Esophagus mucosa (tissue), 1 donor: ENCODE data around the gene PIWIL1. TPM values are rescaled to one million over a fixed set of nuclear protein-coding genes. Genes with fewer than 3 reads are reported as not detected.
A peak's percentile ranks its signal among the peaks of the same experiment; 100 is the strongest.

Experiments used
- ATAC-seq: fragments of 200-7000 bp; cut with Tn5 transposase; one replicate; pipeline ENCODE4 v1.9.1; 2020
- total RNA-seq: library from RNA; stranded (reverse); gene quantifications from one replicate; pipeline ENCODE4 v1.2.4, GENCODE V29; 2023
- donor health status: DM: yes; HTN: yes; CAD: no.

Gene PIWIL1
- total RNA-seq, result not detected

DNA sequence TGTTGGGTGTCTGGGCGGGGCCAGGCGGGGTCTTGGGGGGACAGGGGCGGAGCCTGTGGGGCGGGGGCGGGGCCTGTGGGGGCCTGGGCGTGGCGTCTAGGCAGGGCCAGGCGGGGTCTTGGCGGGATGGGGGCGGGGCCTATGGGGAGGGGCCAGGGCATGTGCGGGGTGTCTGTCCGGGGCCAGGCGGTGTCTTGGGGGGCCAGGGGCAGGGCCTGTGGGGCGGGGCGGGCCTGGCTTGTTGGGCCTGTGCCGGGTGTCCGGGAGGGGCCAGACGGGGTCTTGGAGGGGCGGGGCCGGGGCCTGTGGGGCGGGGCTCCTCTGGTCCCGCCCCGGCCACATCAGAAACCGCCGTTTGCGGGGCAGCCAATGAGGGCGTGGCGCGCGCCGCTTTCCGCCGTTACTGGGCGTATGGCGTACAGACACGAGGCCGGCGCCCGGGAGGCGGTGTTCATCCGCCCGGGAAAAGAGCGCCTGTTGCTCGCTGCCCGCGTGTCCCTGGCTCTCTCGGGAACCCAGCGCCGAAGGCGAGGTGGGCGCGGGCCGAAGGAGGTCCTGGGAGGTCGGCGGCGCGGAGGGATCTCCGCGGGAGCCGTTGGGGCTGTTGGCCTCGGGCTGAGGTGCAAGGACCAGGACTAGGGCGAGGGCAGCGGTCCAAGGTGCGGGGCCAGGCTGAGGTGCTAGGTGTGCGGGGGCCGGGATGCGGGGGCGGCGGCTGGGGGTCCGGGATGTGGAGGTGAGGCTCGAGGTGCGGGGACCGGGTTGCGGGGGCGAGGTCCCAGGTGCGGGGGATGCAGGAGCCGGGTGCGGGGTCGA, at the start of gene PIWIL1:
TSS of gene PIWIL1 (plus strand) at position 400 of the 816 bp plus-strand sequence. CDS start 4,705 bp downstream, outside the sequence.
- no peak for ATAC-seq

DNA sequence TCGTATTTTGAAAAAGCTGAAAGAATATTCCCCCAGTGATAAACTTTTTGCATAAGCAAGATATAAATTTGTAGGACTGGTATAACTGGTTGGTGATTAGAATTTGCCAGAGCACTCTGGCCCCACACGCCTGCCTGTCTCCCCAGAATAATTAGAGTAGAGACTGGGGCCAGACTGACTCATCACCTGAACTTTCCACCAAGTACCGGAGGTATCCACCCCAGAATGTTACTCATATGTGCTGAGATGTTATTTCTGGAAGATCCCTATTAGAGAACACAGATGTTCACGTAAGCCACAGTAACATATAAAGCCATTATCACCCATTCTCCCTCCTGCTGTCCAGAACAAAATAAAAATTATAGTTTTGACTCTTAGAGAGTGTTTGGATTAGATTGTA, 49.5 kb upstream of the PIWIL1 start:
- peak; percentile 98 for ATAC-seq

DNA sequence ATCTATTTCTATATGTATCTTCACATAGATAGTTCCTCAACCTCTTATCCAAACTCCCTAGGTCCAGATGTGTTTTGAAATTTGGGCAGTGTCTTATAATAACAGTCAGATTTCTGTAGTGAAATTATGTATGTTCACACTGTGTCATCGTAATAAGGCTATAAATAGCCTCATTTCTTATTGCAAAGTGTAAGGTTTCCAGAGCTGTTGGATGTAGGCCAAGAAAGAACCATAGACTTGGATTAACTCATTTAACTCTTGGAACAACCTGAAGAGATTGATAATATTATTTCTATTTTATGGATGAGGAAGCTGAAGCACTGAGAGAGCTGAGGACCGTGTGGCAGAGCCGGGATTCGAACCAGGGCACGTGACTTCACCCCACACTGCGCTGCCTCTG, 49.0 kb upstream of the PIWIL1 start:
- ATAC-seq, result no peak

DNA sequence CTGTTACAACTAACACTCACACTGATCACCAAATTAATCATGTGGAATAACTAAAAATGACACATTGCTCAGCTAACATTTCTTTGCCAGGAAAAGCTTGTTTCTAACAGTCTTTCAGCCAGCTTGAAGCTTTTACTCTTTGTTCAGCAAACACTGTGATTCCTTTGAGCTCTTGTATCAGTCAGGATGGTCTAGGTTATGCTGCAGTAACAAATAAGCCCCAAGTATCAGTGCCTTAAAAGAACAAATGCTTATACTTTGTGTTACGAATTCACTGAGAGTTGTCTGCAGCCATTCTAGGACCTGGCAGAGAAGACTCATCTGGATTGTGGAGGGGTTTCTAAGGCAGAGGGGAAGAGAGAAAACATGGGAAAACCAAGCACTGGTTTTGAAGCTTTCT, 47.6 kb upstream of the PIWIL1 start:
- ATAC-seq, result no peak

DNA sequence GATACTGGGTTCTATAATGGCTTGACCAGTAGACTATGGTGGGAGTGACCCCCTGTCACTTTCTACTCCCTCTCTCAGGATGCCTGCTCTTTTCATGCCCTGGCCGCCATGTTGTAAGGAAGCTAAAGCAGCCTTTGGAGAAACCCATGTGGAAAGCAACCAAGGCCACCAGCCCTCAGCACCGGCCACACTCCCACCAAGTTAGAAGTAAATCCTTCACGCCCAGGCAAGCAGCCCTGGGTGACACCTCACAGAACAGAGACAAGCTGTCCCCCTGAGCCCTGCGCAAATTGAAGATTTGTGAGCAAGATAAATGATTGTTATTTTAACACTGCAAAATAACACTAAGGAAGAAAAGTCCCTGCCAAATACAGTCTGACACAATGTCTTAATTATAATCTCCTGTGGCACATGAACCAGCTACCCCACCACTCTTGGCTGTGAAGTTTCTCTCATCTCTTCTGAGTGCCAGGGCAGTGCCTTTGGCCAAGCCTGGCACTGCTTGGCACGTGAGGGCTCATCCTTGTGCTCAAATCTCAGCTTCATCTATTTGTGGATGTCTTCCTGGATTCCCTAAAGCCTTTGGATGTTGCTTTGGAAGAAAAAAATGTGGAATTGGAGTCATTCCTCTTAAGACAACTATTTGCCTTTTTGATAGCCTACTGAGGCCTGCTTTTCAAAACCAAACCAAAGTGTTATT, 39.2 kb upstream of the PIWIL1 start:
- ATAC-seq, result no peak

DNA sequence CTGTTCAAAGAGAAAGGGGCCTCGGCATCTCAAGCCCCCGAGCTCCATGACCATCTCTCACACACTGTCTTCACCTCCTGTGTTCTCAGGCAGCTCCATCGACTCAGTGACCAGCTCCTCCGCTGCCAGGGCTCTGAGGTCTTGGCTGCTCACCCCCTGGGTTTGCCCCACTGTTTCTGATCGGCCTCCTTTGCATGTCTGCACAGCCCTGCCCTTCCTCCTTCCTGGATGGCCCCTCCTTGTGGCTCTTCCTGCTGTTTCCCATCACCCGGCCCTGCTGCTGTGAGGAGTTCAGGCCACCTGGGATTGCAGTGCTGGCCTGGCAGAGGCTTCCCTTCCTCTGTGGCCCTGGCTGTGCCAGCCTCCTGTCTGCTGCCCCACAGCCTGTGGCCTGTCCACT, 38.1 kb upstream of the PIWIL1 start:
- no peak for ATAC-seq

DNA sequence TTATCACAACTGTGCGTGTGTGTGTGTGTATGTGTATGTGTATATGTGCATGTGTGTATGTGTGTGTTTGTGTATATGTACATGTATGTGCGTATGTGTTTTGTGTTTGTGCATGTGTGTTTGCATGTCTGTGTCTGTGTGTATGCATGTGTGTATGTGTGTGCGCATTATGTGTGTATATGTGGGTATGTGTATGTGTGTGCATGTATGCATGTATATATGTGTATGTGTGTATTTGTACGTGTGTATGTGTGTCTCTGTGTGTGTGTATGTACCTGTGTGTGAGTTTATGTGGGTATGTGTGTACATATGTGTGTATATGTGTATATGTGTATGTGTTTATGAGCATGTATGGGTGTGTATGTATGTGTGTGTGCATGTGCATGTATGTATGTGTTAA, 37.6 kb upstream of the PIWIL1 start:
- ATAC-seq, result no peak

DNA sequence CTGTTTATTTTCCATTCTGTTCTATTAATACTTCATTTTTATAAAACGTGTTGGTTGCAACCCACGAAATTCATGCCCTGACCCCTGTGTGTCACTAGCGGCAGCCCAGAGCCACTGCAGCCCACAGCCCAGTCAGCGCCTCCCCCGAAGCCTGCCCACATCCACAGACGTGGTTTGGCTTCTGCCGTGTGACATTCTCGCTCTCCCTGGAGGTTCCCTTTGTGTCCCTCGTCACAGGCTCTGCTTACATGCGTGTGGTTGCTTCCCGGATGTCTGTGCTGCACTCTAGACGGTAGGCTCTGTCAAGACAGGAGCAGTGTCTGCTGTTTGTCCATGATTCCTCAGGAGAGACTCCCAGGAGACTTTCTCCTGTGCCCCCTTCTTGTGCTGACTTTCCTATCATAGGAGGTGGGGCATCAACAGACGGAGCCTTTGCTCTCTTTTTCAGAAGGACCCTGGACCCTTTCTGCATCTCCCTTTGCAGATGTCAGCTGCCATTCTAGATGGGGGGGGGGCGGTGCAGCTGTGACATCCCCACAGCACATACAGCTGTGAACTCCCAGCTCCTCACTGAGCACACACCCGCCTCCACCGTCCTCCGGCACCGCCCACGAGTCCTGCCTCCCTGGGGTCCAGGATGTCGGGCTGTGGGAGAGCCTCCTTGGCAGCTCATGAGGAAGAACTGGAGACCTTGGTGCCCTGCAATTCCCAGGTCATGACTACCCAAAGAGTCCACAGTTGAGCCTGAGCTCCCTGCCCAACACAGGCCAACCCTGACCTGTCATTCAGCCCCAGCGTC, 36.8 kb upstream of the PIWIL1 start:
- no peak for ATAC-seq

DNA sequence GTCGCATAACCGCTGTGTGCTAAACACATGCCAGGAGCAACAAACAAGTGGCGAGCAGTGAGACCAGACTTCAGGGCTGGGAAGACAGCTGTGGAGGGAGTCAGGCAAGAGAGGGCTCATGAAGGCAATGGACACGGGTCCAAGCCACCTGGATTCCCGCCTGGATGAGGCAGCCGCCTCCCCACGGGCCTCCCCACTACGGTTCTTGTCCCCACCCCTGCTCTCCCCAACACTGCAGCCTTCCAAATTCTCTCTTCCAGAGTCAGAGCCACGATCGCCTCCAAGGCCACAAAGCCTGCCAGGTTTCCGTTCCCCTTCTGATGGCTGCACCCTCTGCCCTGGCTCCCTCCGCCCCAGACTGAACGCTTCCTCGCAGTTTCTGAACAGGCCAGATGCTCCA, 36.1 kb upstream of the PIWIL1 start:
- ATAC-seq, result no peak

DNA sequence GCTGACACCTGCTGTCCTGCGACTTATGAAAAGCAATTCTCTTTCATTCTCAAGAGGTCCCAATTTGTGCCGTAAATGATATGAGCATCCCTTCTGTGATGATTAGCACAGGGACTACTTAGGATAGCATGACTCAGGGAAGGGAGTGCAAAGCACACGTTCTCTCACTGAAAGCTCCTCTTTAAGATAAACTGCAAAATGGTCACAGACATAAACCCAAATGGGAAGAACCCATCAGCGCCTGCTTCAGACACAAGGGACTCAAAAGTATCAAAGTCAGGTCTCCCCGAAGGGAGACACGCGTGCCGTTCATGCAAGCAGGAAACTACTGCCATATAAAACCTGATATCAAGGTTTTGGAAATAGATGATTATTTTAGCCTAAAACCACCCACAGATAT, 33.9 kb upstream of the PIWIL1 start:
- no peak for ATAC-seq

DNA sequence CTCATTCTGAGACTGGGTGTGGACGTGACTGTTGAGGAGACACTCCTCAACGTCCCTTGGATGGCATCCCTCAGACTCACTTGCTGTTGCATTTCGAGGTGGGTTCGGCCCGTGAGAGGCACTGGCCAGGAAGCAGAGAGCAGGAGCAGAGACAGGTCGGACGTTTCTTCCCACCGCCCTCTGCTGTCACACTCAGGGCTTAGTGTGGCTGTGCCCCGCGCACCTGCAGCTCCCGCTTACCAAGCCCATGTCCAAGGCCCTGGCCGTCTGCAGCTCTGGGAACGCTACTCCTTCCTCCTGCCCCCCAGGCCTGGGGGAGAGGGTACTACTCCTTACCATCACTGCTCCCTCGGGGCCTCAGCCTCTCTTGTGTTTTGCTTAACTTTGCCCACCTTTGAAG, 29.8 kb upstream of the PIWIL1 start:
- no peak for ATAC-seq

DNA sequence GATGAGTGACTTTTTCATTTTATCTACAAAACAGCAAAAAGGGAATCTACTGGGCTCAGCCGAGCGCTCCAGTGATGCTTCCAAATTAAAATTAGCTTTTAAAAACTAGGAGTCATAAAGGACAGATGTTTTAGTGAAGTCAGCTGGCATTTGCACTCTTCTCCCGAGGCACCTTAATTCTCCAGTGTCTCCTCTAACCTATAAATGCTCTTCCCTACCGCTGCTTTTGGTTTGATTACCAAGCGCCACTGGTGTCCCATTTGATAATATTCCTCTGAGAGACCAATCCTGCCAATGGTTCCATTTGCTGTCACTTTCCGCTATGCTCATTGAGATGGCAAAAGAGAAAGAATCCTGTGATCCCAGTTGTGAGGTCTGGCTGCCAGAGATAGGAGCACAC, 29.3 kb upstream of the PIWIL1 start:
- no peak for ATAC-seq

DNA sequence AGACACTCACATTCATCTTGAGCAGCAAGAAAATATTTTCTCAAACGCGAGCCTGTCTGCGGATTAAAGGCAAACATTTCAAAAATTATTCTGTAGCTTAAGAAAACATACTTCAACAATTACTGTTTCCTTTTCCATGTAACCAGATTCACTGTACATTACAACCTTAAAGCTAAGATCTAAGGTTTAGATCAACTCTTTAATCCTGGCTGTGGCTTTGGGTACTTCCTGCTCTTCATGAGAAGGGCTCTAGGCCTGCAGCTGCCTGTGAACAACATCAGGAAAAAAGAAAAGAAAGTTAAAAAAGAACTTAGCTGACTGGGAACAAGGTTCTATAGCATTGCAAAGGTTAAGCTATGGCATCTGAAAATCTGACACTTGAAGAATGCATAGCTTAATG, 21.4 kb upstream of the PIWIL1 start:
- no peak for ATAC-seq

DNA sequence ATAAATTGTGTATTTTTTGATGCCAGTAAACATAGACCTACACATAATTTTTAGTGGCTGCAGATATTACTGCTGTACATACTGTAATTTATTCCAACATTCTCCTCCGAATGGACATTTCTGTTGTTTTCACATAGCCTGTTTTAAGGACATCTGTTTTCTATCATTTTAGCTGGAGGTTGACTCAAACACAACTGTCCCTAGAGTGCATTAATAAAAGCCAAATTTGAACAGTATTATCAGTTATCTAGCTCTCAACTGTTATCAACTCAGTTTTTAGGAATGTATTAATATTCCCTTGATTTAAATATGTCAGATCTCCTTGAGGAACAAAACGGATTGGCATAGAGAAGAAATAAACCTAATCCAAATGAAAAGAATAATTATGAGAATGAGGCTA, 17.2 kb upstream of the PIWIL1 start:
- ATAC-seq, result no peak

DNA sequence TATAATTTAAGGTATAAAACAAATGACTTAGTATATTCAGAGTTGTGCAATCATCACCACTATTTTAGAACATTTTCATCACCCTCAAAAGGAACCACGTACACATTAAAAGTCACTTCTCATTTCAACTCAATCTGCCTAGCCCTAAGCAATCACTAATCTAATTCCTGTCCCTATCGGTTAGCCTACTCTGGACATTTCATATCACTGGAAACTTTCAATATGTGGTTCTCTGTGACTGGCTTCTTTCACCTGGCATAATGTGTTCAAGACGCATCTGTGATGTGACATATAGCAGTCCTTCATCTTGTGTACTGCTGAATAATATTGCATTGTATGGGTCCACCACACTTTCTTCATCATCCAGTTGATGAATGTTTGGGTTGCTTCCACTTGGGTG, 15.4 kb upstream of the PIWIL1 start:
- ATAC-seq, result no peak

DNA sequence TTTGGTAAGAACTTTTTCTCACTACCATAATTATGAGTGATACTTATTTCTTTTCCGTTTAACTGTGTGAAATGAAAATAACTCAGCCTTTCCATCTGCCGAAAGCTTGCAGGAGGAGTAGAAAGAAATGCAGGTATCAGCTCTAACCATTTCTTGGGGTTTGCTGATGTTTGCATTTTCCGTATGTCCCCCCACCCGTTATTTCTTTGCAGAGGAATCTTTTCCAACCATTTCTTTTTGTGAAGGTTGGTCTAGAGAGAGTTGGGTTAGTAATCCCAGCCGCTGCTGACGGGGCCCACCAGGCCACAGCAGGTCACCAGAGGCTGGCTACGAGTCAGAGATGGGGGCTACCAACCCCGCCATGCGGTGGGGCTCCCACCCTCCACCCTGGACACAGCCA, 7.0 kb upstream of the PIWIL1 start:
- ATAC-seq, result no peak

DNA sequence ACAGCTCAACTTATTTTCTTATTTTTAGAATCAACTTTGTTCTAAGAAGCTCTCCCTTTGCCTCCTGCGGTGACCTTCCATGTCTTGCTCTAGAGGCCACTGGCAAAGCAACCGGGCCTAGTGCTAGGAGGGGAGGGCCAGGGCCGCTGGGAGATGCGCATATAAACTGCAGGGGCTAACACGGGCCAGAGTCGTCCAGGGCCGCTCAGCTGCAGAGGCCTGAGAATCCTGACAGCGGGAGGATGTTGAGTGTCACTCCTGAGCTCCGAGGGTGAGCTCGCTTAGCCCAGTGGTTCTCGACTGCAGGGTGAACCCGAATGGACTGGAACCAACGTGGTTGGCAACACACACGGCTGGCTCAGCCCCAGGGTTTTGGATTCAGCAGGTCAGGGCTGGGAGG, 6.5 kb upstream of the PIWIL1 start:
- no peak for ATAC-seq

DNA sequence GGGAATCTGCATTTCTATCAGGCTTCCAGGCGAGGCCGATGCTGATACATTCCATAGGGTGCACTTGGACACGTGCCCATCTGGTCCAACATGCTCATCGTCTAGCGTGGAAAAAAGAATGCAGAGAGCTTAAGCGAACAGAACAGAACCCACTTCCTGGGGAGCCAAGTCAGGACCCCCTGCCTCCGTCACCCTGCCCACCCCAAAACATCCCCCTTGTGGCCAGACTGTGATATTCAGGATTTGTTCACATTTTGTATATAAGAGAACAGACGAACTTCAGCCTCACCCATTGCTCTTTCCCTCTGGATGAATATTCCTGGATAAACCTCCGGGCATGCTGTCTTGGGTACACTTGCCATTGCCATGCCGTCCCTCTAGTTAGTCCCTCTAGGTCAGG, 4.3 kb upstream of the PIWIL1 start:
- ATAC-seq, result no peak

DNA sequence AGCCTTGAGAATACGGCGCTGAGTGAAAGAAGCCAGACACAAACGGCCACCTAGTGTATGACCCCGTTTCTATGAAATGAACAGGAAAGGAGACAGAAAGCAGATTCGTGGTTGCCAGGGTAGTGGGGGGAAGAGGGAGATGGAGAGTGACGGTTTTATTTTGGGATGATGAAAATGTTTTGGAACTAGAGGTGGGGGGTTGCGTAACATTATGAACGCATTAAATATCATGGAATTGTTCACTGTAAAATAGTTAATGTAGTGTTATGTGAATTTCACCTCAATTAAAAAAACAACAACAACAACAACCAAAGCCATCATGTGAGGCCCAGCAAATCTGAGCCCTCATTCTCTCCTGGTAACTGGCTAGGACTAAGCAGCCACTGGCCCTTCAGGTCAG, 3.3 kb upstream of the PIWIL1 start:
- no peak for ATAC-seq

DNA sequence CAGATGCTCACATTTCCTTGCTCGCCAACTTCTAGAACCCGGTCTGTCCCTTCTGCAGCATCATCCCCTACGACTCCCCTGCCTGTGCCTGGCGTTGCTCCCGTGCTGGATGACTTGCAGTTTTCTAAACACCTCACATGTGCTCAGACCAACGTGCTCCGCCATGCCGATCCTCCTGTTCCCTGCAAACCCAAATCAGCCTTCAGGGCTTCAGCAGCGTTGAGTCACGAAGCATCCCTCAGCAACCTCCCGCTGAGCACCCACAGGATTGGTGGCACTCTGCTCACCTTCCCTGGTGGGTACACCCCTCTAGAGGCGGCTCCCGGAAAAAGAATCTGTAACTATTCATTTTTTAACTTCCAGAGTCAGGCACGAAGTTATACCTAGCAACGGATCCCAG, 2.8 kb upstream of the PIWIL1 start:
- ATAC-seq, result peak; percentile 75

DNA sequence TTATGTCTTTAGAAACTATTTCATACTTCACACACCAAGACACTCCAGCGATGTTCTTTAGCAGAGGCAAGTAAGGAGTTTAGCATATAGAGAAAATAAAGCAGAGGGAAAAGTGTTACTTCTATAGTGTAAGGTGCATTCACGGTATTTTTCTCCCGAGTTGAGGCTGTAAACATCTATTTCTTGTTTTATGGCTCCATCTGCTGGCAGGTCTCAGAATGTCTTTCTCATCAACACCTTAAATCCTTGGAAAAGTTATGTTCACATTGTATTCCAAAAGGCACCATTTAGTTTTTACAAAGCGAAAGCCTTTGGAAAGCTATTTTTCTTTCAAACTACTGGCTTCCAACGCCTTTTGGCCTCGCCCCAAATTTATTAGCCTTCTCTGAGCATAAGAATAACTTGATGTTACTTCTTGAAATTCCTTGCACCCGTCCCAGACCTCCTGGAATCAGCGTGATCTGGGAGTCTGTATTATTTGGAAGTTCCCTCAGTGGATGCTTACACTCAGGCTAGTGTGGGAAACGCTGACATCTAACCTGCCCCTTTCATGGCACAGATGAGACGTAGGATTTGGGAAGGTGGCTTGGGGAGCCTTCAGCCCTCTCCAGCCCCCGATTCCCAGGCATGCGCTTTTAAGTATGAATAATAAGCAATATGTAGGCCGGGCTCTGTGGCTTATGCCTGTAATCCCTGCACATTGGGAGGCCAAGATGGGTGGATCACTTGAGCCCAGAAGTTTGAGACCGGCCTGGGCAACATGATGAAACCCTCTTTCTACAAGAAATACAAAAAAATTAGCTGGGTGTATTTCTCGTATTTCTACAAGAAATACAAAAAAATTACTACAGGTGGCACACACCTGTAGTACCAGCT, 1.9 kb upstream of the PIWIL1 start:
- ATAC-seq, result peak; percentile 35

DNA sequence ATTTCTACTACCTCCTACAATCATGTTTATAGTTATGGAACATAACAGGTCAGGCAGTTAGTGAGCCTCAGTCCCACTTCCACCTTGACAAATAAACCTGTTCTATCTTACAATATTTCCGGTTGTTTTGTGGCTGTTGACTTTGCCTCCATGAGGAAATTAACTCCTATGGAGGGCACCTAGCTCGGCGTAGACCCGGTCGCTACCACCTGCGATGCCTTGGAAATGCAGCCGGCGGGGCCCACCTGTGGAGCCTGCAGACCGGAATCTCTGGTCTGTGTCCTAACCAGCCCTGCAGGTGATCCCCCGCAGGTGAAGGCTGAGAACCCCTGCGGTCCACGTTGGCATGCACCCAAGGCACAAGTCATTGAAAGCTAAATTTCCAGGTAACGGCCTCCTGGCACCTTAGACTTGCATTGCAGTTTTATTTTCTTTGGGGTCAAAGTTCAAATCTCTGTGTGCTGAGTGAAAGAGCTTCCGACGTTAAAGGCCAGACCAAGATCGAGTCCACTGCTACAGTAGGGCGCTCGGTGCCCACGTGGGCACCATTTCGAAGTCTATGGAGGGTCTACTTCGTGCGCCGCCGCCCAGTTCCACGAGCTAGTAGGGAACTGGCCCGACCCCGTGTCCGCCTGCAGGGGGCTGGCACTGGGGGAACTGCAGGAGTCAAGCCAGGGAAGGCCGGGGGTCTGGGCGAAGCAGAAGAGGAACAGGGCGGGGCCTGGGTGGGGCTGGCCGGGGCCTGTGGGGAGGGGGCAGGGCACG, 782 bp upstream of the PIWIL1 start:
- ATAC-seq, result no peak
